ENCODE measurements around the gene ASIC4.

Gene ASIC4

GRCh38 chr2:219498280-219499057, 15.8 kb upstream of the ASIC4 start, which contains the start of gene GMPPA:
Gene GMPPA (plus strand): TSS chr2:219498891. CDS start chr2:219499976, 1,085 bp downstream.
- DNase-seq = peak; percentile 99

- DNase-seq = no peak
These were observed 15.3 kb upstream of the ASIC4 start for GRCh38 chr2:219499058-219499307.

- DNase-seq = no peak
These were observed 14.7 kb upstream of the ASIC4 start for GRCh38 chr2:219499555-219499954.

GRCh38 chr2:219500135-219500534, 14.1 kb upstream of the ASIC4 start:
- DNase-seq = peak; percentile 40

DNA sequence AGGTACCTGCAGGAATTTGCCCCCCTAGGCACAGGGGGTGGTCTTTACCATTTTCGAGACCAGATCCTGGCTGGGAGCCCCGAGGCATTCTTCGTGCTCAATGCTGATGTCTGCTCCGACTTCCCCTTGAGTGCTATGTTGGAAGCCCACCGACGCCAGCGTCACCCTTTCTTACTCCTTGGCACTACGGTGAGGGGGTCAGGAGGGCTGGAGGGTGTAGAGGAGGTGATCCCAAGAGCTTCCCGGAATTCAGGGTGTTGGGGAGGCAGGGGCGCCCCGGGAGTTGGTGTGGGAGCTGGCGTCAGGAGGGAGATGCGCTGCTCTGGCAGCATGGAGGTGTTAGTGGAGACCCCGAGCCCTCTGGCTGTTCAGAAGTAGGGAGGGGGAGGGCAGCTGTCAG, 12.4 kb upstream of the ASIC4 start:
- DNase-seq = no peak

GRCh38 chr2:219502618-219503017, 11.7 kb upstream of the ASIC4 start:
- DNase-seq = no peak

- DNase-seq = no peak
These were observed 8.7 kb upstream of the ASIC4 start for GRCh38 chr2:219505585-219505984.

GRCh38 chr2:219506153-219506801, 8.0 kb upstream of the ASIC4 start:
- DNase-seq = no peak

DNA sequence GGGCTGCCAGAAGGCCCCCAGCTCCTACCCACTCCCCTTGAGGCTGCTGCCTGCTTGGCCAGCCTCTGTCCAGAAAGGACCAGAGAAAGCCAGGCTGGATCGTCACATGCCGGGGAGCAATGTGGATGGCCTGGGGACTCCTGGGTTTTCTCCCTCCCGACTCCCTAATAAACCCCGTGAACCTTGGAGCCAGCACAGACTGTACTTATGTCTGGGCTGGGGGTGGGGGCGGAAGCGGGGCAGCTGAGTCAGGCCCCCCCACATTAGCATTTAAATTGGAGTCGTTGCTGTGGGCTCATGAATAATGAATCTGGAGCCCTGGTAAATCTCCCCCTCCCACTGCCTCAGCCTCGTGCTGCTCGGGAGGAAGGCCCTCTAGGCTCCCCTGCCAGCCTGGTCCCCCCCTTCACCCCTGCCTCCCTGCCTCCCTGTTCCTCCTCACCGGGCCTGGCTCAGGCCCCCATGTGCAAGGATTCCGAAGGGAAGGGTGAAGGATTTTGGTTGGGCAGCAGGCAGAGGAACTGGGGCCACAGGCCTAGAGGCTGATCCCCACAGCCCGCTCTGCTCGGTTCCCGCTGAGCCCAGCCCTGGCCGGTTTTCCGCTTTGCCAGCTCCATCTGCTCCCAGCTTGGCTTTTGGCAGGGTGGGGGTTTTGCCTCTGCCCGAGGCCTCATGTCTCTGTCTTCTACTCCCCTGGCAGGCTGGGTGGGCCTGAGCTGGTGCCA, 7.3 kb upstream of the ASIC4 start:
- no peak for DNase-seq

- peak; percentile 49 for DNase-seq
These were observed 6.5 kb upstream of the ASIC4 start for GRCh38 chr2:219507581-219508443.

DNA sequence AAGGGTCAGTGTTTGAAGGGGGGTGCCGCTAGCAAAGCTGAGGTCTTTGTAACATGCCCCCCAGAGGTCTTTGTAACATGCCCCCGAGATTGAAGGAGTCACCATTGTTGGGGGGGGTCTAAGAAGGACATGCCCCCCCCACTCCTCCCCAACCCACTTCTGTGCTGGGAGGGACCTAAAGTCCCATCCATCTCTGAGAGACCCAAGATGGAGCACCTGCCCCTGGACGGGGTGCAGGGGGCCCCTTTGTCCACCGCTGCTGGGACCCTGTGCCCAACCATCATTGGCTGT, 5.9 kb upstream of the ASIC4 start:
- DNase-seq = no peak

DNA sequence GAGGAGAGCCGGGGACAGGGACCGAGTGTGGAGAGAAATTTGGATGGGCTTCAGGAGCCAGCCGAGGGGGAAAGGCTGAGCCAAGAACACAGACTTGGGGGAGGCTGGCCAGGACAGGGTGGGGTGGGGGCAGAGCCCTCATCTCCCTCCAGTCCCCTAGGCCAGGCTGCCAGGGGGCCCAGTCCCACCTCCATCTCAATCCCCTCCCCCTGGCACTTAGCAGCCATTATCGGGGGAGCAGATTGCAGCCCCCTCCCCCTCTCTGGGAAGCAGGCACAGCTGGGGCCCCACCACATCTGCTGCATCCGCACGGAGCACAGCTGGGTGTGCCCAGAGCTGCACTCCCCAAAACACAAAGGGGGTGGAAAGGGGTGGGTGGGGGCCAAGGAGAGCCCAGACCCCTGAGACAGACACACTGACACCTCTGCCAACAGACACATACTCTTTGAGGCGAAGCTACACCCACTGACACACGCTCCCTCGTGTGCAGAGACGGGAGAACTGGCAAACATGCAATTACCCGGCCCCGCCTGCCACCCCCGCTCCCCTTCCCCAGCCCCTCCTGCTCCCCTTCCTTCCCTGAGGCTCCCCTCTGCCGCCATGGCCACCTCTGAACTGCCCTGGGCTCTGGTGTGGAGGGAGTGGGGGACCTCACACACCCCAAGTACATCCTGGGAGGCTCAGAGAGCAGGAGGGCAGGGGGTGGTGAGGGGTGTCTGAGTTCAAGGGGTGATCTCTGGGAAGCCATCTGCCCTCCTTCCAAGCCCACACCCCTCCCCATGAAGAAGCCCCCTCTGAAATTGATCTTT, 5.1 kb upstream of the ASIC4 start:
- DNase-seq = peak; percentile 69

GRCh38 chr2:219509780-219510511, 4.3 kb upstream of the ASIC4 start:
- DNase-seq = peak; percentile 98

DNA sequence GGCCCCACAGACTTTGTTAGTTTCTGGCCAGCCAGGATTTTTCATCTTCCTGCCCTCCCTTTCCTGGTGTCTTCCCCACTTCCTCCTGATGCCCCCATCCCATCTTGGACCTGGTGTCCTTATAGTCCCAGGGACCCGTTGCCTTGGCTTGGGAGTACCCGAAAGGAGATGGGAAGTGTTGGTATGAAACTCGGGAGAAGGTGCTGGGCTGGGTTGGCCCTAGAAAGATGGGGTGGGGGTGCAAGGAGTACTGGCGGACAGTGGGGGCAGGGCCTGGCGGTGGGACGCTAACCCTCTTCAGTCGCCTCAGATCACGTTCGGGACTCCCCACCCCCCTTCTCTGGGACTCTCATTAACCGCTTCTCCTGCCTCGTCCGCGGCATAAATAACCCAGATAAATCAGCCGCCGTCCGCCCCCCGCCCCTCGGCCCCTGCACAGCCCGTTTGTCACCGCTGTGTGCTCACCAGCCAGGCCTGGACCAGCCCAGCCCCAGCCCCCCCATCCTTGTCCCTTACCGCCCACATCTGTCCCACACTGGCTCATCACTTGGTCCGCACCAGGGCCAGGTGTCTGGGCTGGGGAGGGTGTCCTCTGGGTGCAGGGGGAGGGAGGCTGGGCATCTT, 3.7 kb upstream of the ASIC4 start:
- peak; percentile 83 for DNase-seq

- peak; percentile 75 for DNase-seq
These were observed 2.5 kb upstream of the ASIC4 start for GRCh38 chr2:219511547-219512325.

GRCh38 chr2:219512524-219513216, 1.6 kb upstream of the ASIC4 start:
- DNase-seq = peak; percentile 16

DNA sequence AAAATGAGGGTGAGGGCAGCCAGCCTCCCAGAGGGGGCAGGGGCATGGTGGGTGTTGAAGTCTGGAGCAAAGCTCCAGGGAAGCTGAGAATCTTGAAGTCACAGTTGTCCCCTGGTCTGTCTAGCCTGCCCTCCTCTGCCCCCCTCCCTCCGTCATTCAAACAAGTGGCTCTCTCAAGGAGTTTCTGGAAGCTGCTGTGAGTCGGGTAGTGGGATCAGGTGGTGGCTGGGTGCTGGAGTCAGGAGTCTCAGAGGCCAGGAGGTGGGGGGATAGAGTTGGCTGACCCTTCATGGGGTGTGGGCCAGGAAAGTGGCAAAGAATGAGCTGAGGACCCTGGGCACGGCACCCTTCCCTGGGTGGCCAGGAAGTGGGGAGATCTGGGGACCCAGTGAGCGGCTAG, 495 bp upstream of the ASIC4 start:
- peak; percentile 66 for DNase-seq

DNA sequence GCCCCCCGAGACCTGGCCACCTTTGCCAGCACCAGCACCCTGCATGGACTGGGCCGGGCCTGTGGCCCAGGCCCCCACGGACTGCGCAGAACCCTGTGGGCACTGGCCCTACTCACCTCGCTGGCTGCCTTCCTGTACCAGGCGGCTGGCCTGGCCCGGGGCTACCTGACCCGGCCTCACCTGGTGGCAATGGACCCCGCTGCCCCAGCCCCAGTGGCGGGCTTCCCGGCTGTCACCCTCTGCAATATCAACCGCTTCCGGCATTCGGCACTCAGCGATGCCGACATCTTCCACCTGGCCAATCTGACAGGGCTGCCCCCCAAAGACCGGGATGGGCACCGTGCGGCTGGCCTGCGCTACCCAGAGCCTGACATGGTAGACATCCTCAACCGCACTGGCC, 554 bp downstream of the ASIC4 start:
- no peak for DNase-seq

DNA sequence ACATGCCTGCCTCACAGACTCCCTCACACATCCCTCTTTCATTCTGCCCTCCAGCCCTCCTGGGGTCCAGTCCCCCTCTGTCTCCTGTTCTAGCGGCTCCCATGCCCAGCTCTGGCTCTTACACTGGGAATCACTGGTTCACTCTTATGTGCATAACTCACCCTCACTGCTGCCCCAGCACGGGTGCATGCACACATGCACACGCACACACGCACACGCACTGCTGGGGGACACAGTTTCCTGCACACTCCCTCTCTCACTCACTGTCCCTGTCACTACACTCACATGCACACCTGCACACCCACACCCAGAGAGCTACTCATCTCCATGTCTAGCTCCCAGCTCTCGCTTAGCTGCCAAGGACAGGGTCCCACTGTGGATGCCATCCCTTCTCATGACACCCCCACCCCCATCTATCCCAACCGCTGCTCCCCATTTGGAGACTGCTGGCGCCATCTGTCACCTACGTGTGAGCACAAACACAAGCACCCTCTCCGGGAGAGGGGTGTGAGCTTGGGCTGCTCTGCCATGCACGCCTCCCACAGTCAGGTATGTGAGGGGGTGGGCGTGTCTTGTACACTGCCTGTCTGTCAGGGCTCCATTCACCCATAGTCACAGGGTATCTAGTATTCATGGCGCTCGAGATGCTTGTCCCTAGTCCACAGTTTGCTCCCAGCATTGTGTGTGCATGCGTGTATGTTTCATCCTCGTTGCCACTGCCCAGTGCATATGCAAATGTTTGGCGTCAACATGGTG, 1.8 kb downstream of the ASIC4 start:
- DNase-seq = peak; percentile 36
